Measurements from ENCODE around the gene HAUS5.
"Not testable (repeated sequence)": the region's sequence is repeated elsewhere in the genome, so short reads cannot be mapped to it uniquely, and the experiment has no call there.

The HAUS5 gene

GRCh38 chr19:35612559-35613321 lies at the start of gene HAUS5:
Gene HAUS5 (plus strand): TSS chr19:35612735. CDS start chr19:35612795, 60 bp downstream.
- DNase-seq: peak; percentile 68 to 80

GRCh38 chr19:35562776-35563175 lies 49.8 kb upstream of the HAUS5 start:
- DNase-seq: no peak

GRCh38 chr19:35563207-35563829 lies 49.2 kb upstream of the HAUS5 start, which contains the start of gene ATP4A:
Gene ATP4A (minus strand): TSS chr19:35563658. CDS start chr19:35563629, 29 bp downstream.
- DNase-seq: no peak

GRCh38 chr19:35565016-35565856 lies 47.3 kb upstream of the HAUS5 start:
- no peak for DNase-seq

- no peak for DNase-seq
Observed at GRCh38 chr19:35566738-35567137, 45.8 kb upstream of the HAUS5 start.

- no peak for DNase-seq
Observed at GRCh38 chr19:35569281-35569781, 43.2 kb upstream of the HAUS5 start.

- DNase-seq: no peak
Observed at GRCh38 chr19:35571406-35571965, 41.0 kb upstream of the HAUS5 start.

- DNase-seq: no peak
Observed at GRCh38 chr19:35577918-35578317, 34.6 kb upstream of the HAUS5 start.

- no peak for DNase-seq
Observed at GRCh38 chr19:35578707-35579106, 33.8 kb upstream of the HAUS5 start.

GRCh38 chr19:35582760-35583159 lies 29.8 kb upstream of the HAUS5 start:
- no peak for DNase-seq

- no peak for DNase-seq
Observed at GRCh38 chr19:35585848-35586247, 26.7 kb upstream of the HAUS5 start, which contains the start of gene PMIS2. Gene PMIS2 (plus strand): TSS chr19:35586173. CDS start chr19:35586260, 87 bp downstream.

- no peak for DNase-seq
Observed at GRCh38 chr19:35587321-35587720, 25.2 kb upstream of the HAUS5 start.

GRCh38 chr19:35590875-35591274 lies 21.7 kb upstream of the HAUS5 start:
- DNase-seq: no peak

- peak in 1 of 2 donors; percentile 3 for DNase-seq
Observed at GRCh38 chr19:35592226-35592625, 20.3 kb upstream of the HAUS5 start.

GRCh38 chr19:35595026-35595425 lies 17.5 kb upstream of the HAUS5 start:
- DNase-seq: not testable (repeated sequence)

GRCh38 chr19:35595928-35596327 lies 16.6 kb upstream of the HAUS5 start:
- DNase-seq: no peak

- DNase-seq: no peak
Observed at GRCh38 chr19:35596366-35596999, 16.1 kb upstream of the HAUS5 start.

- DNase-seq: no peak
Observed at GRCh38 chr19:35601971-35602370, 10.6 kb upstream of the HAUS5 start.

GRCh38 chr19:35604436-35604835 lies 8.1 kb upstream of the HAUS5 start:
- DNase-seq: not testable (repeated sequence)

- DNase-seq: not testable (repeated sequence)
Observed at GRCh38 chr19:35607170-35607569, 5.4 kb upstream of the HAUS5 start.

GRCh38 chr19:35607661-35608060 lies 4.9 kb upstream of the HAUS5 start:
- DNase-seq: no peak

GRCh38 chr19:35608251-35608650 lies 4.3 kb upstream of the HAUS5 start:
- DNase-seq: no peak

Measured in hippocampal formation (tissue), 2 donors.